ENCODE results near the gene TCF7L1. TPM values are rescaled to one million over a fixed set of nuclear protein-coding genes. Genes with fewer than 3 reads are reported as not detected.
"Not testable (repeated sequence)": the region's sequence is repeated elsewhere in the genome, so short reads cannot be mapped to it uniquely, and the experiment has no call there.

TCF7L1 gene
- total RNA-seq, 2 donors from 2014 or later: 8.3 to 8.8 TPM

- no peak for TF ChIP-seq CTCF (IDR thresholded peaks at IDR 0.05)
- no peaks in the 10 kb centered on the region for H3K9me3 ChIP-seq
- no peak overlapping the region for H3K4me3 ChIP-seq
- no peaks in the 10 kb centered on the region for H3K36me3 ChIP-seq
- ATAC-seq (ENCODE audit: insufficient number of reproducible peaks, low FRiP score, low read depth): no peak
- no peak for DNase-seq (ENCODE audit: low spot score)
- no peaks in the 10 kb centered on the region for H3K27me3 ChIP-seq (replicated peaks; ENCODE audit: insufficient read depth)
- peaks cover 0 to 15% of the 10 kb centered on the region in 2 donors for H3K4me1 ChIP-seq (ENCODE audit: control insufficient read depth in 1 of 2, low read depth in 2 of 2)
- no peak overlapping the region for H3K27ac ChIP-seq
Measured at GRCh38 chr2:85199698-85200097, 66.5 kb downstream of the TCF7L1 start.

- DNase-seq (ENCODE audit: low spot score) (no peak), ATAC-seq (ENCODE audit: insufficient number of reproducible peaks, low FRiP score, low read depth) (no peak)
- no peaks in the 10 kb centered on the region for H3K9me3 ChIP-seq
- no peaks in the 10 kb centered on the region for H3K36me3 ChIP-seq
- TF ChIP-seq CTCF (IDR thresholded peaks at IDR 0.05): no peak
- peaks cover 5 to 28% of the 10 kb centered on the region in 2 donors for H3K4me1 ChIP-seq (ENCODE audit: control insufficient read depth in 1 of 2, low read depth in 2 of 2)
- H3K27me3 ChIP-seq (replicated peaks; ENCODE audit: insufficient read depth): no peaks in the 10 kb centered on the region
- no peak overlapping the region for H3K27ac ChIP-seq
- no peak overlapping the region for H3K4me3 ChIP-seq
Measured at GRCh38 chr2:85209887-85210286, 76.7 kb downstream of the TCF7L1 start.

GRCh38 chr2:85210511-85210910 lies 77.3 kb downstream of the TCF7L1 start:
- no peak for DNase-seq (ENCODE audit: low spot score)
- H3K9me3 ChIP-seq: no peaks in the 10 kb centered on the region
- TF ChIP-seq CTCF (IDR thresholded peaks at IDR 0.05): no peak
- no peak overlapping the region for H3K27ac ChIP-seq
- no peaks in the 10 kb centered on the region for H3K36me3 ChIP-seq
- H3K4me1 ChIP-seq (ENCODE audit: control insufficient read depth in 1 of 2, low read depth in 2 of 2): peaks cover 8 to 34% of the 10 kb centered on the region in 2 donors
- H3K4me3 ChIP-seq: no peak overlapping the region
- no peak for ATAC-seq (ENCODE audit: insufficient number of reproducible peaks, low FRiP score, low read depth)
- H3K27me3 ChIP-seq (replicated peaks; ENCODE audit: insufficient read depth): no peaks in the 10 kb centered on the region

GRCh38 chr2:85211606-85212005 lies 78.4 kb downstream of the TCF7L1 start:
- not testable (repeated sequence) for H3K27me3 ChIP-seq (replicated peaks; ENCODE audit: insufficient read depth); H3K9me3 ChIP-seq; H3K36me3 ChIP-seq; DNase-seq (ENCODE audit: low spot score); H3K27ac ChIP-seq; ATAC-seq (ENCODE audit: insufficient number of reproducible peaks, low FRiP score, low read depth); H3K4me3 ChIP-seq
- H3K4me1 ChIP-seq (ENCODE audit: control insufficient read depth in 1 of 2, low read depth in 2 of 2): peaks cover 13 to 43% of the 10 kb centered on the region in 2 donors

- Histone ChIP-seq H3K4me1 (ENCODE audit: control insufficient read depth in 1 of 2, low read depth in 2 of 2) (peaks cover 13 to 44% of the 10 kb centered on the region in 2 donors), H3K9me3 (no peaks in the 10 kb centered on the region), H3K27me3 (replicated peaks; ENCODE audit: insufficient read depth) (no peaks in the 10 kb centered on the region), H3K4me3 (no peak overlapping the region), H3K36me3 (no peaks in the 10 kb centered on the region), H3K27ac (no peak overlapping the region)
- DNase-seq (ENCODE audit: low spot score) (no peak), ATAC-seq (ENCODE audit: insufficient number of reproducible peaks, low FRiP score, low read depth) (no peak)
- TF ChIP-seq CTCF (IDR thresholded peaks at IDR 0.05): no peak
Measured at GRCh38 chr2:85212841-85213240, 79.6 kb downstream of the TCF7L1 start.

- ATAC-seq (ENCODE audit: insufficient number of reproducible peaks, low FRiP score, low read depth) (no peak), DNase-seq (ENCODE audit: low spot score) (no peak)
- H3K4me1 ChIP-seq (ENCODE audit: control insufficient read depth in 1 of 2, low read depth in 2 of 2): peaks cover 13 to 44% of the 10 kb centered on the region in 2 donors
- TF ChIP-seq CTCF (IDR thresholded peaks at IDR 0.05): no peak
- no peaks in the 10 kb centered on the region for H3K36me3 ChIP-seq
- no peak overlapping the region for H3K27ac ChIP-seq
- no peaks in the 10 kb centered on the region for H3K9me3 ChIP-seq
- H3K4me3 ChIP-seq: no peak overlapping the region
- H3K27me3 ChIP-seq (replicated peaks; ENCODE audit: insufficient read depth): no peaks in the 10 kb centered on the region
Measured at GRCh38 chr2:85213404-85213803, 80.2 kb downstream of the TCF7L1 start.
